ENCODE measurements around the gene DHX57.

Gene DHX57

GRCh38 chr2:38876407-38876806, 673 bp upstream of the DHX57 start:
- peak overlapping the region; percentile 86 for H3K4me3 ChIP-seq (ENCODE audit: insufficient read depth, low read length, poor library complexity, severe bottlenecking)
- no peaks in the 10 kb centered on the region for H4K20me1 ChIP-seq (ENCODE audit: low read depth, low read length)
- H3K27ac ChIP-seq (ENCODE audit: low read depth, low read length), result no peak overlapping the region
- TF ChIP-seq CTCF (IDR thresholded peaks at IDR 0.05; ENCODE audit: insufficient read depth, low read length, poor library complexity, severe bottlenecking) (no peak), EZH2phosphoT487 (conservative IDR thresholded peaks at IDR 0.05; ENCODE audit: low read length) (no peak)
- no peaks in the 10 kb centered on the region for H3K9me3 ChIP-seq (ENCODE audit: insufficient read depth, low read length)
- H3K9me2 ChIP-seq (replicated peaks; ENCODE audit: insufficient read depth, low read length), result no peaks in the 10 kb centered on the region
- H3K36me3 ChIP-seq (ENCODE audit: low read length), result no peaks in the 10 kb centered on the region
- peaks cover 10% of the 10 kb centered on the region for H3K79me2 ChIP-seq (ENCODE audit: insufficient read depth, low read length)
- peak overlapping the region; percentile 72 for H3K9ac ChIP-seq (ENCODE audit: low read length)
- H2AFZ ChIP-seq (ENCODE audit: low read depth, low read length, severe bottlenecking), result peak overlapping the region; percentile 99
- H3K4me2 ChIP-seq (ENCODE audit: low read depth, low read length, poor library complexity, severe bottlenecking), result peak overlapping the region; percentile 81
- H3F3A ChIP-seq (ENCODE audit: insufficient read depth), result no peaks in the 10 kb centered on the region
- H3K27me3 ChIP-seq (ENCODE audit: low read length), result no peaks in the 10 kb centered on the region

GRCh38 chr2:38875227-38875575, 533 bp downstream of the DHX57 start:
- no peaks in the 10 kb centered on the region for H4K20me1 ChIP-seq (ENCODE audit: low read depth, low read length)
- TF ChIP-seq EZH2phosphoT487 (conservative IDR thresholded peaks at IDR 0.05; ENCODE audit: low read length), result no peak
- TF ChIP-seq CTCF (IDR thresholded peaks at IDR 0.05; ENCODE audit: insufficient read depth, low read length, poor library complexity, severe bottlenecking), result no peak
- H3K4me2 ChIP-seq (ENCODE audit: low read depth, low read length, poor library complexity, severe bottlenecking), result peak overlapping the region; percentile 81
- H3K4me3 ChIP-seq (ENCODE audit: insufficient read depth, low read length, poor library complexity, severe bottlenecking), result peak overlapping the region; percentile 86
- no peaks in the 10 kb centered on the region for H3K9me2 ChIP-seq (replicated peaks; ENCODE audit: insufficient read depth, low read length)
- H3F3A ChIP-seq (ENCODE audit: insufficient read depth), result no peaks in the 10 kb centered on the region
- no peaks in the 10 kb centered on the region for H3K27me3 ChIP-seq (ENCODE audit: low read length)
- H3K27ac ChIP-seq (ENCODE audit: low read depth, low read length), result no peak overlapping the region
- peak overlapping the region; percentile 72 for H3K9ac ChIP-seq (ENCODE audit: low read length)
- no peaks in the 10 kb centered on the region for H3K36me3 ChIP-seq (ENCODE audit: low read length)
- peak overlapping the region; percentile 99 for H2AFZ ChIP-seq (ENCODE audit: low read depth, low read length, severe bottlenecking)
- H3K9me3 ChIP-seq (ENCODE audit: insufficient read depth, low read length), result no peaks in the 10 kb centered on the region
- peaks cover 10% of the 10 kb centered on the region for H3K79me2 ChIP-seq (ENCODE audit: insufficient read depth, low read length)

GRCh38 chr2:38873763-38874162, 2.0 kb downstream of the DHX57 start:
- TF ChIP-seq EZH2phosphoT487 (conservative IDR thresholded peaks at IDR 0.05; ENCODE audit: low read length) (no peak), CTCF (IDR thresholded peaks at IDR 0.05; ENCODE audit: insufficient read depth, low read length, poor library complexity, severe bottlenecking) (no peak)
- Histone ChIP-seq H3K9me2 (replicated peaks; ENCODE audit: insufficient read depth, low read length) (no peaks in the 10 kb centered on the region), H3F3A (ENCODE audit: insufficient read depth) (no peaks in the 10 kb centered on the region), H3K4me3 (ENCODE audit: insufficient read depth, low read length, poor library complexity, severe bottlenecking) (no peak overlapping the region), H4K20me1 (ENCODE audit: low read depth, low read length) (no peaks in the 10 kb centered on the region), H3K79me2 (ENCODE audit: insufficient read depth, low read length) (peaks cover 19% of the 10 kb centered on the region), H3K9ac (ENCODE audit: low read length) (no peak overlapping the region), H3K36me3 (ENCODE audit: low read length) (no peaks in the 10 kb centered on the region), H3K27ac (ENCODE audit: low read depth, low read length) (no peak overlapping the region), H3K4me2 (ENCODE audit: low read depth, low read length, poor library complexity, severe bottlenecking) (no peak overlapping the region), H3K9me3 (ENCODE audit: insufficient read depth, low read length) (no peaks in the 10 kb centered on the region), H3K27me3 (ENCODE audit: low read length) (no peaks in the 10 kb centered on the region), H2AFZ (ENCODE audit: low read depth, low read length, severe bottlenecking) (no peak overlapping the region)
